NCI-H526 (cell line): Measurements from ENCODE around the gene ANXA11.

Experiments used
- DNase-seq, 2 experiments: peaks; one replicate each; lab custom pipeline; 2025; lab: John Stamatoyannopoulos, UW

The ANXA11 gene

GRCh38 chr10:80187465-80188409 lies 17.6 kb downstream of the ANXA11 start:
- peak; percentile 28 to 53 for DNase-seq

- DNase-seq = no peak
These were observed 18.3 kb downstream of the ANXA11 start for GRCh38 chr10:80187060-80187459.

DNA sequence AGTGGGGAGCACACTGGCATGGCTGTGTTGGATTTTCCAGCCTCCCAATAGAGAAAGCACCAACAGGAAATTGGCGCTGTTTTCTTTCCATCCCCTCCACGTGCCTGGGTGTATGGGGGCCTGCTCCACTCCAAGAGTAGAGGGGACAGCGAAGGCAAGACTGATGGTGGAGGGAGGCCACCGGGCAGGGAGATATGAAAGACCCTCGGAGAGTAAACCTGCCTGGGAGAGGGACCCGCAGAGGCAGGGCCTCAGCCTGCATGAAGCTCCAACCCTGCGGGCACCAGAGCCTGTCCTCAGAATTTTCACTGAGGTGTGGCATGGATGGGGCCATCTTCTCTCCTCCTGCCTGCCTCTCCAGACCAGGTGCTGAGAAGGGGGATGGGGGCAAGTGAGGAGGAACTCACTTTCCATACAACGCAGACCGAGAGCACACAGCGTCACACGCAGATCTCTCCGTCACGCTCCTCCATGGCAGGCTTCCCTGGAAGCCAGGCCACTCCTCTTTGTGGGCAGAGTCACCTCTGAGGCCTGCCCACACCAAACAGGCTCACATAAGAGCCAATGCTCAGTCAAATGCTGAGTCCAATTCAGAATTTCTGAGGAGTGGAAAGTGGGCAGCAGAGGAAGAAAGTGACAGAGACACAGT lies 18.8 kb downstream of the ANXA11 start:
- DNase-seq = peak in 1 of 2 experiments; percentile 35

DNA sequence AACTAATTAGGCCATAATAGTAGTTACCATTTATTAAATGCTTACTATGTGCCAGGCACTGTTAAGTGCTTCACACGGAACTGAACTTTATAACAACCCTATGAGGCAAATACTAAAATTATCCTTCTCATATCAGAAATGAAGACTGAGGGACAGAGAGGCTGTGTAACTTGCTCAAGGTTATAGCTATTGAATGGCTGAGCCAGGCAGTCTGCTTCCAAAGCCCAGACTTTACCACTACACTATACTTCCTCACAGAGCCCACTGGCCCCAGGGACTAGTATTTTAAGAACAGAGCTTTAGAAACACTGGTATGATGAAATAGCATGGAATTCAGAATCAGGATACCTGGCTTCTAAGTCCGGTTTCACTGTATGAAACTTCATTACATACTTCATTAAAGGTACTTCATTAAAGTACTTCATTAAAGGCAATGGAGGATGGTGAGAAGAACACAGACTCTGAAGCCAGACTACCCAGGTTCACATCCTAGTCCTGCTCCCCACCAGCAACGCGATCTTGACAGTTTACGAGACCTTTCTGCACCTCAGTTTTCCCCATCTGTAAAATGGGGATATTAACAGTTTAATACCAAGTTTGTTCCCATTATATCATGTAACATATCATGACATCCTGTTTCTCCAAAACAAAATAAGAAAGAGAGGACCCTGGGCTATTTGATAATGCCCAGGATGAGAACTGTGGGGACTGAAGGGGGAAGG lies 19.6 kb downstream of the ANXA11 start:
- DNase-seq = no peak

DNA sequence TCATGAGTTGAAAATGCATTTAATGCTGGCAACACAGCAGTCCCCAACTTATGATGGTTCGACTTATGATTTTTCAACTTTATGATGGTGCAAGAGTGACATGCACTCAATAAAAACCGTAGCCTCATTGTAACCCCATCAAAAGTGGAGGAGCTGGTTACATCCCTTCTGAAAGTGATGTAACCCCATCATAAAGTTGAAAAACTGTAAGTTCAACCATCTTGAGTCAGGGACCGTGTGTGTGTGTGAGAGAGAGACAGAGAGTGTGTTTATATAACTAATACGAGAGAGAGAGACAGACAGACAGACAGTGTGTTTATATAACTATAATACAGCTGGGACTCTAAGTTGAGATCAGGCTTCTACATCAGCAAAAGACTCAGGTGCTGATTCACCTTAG lies 21.0 kb downstream of the ANXA11 start:
- no peak for DNase-seq

DNA sequence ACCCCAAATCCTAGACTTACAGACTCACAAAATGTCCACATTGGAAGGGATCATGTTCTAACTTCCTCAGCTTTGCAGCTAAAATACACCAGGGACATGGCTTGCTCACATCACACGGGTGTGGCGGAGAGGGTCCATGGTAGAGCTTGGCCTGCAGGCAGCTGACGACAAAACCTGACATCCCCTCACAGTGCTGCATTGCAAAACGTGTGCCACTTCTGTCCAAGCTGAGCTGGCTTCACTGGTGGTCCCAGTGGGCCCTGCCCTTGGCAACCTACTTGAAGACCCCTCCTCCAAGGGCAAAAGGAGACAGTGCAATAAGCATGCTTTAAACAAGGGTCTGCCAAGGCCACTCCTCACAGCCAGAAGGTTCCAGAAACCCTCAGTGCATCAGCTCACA lies 21.9 kb downstream of the ANXA11 start:
- no peak for DNase-seq

- DNase-seq = no peak
These were observed 22.4 kb downstream of the ANXA11 start for GRCh38 chr10:80182986-80183385.

- no peak for DNase-seq
These were observed 27.3 kb downstream of the ANXA11 start for GRCh38 chr10:80177781-80178636.

GRCh38 chr10:80176526-80176925 lies 28.8 kb downstream of the ANXA11 start:
- DNase-seq = no peak

GRCh38 chr10:80174641-80175395 lies 30.5 kb downstream of the ANXA11 start:
- DNase-seq = no peak

DNA sequence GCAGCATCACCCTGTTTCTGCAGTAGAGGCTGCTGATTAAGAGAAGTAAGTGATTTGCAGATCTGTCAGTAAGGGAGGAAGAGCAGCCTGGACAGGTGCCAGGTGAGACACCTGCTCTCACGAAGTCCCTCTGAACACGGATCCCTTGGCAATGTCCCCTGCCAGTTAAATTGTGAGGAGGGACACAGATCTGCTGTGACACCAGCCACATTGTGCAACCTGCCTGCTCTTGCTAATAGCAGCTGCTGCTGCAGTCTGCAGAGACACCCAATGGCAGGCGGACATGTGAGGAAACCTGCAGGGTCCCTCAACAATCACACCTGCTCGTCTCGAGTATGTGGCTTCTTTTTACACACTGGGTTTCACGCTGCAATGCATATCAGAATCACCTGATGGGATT lies 31.9 kb downstream of the ANXA11 start:
- peak in 1 of 2 experiments; percentile 4 for DNase-seq

GRCh38 chr10:80172896-80173295 lies 32.4 kb downstream of the ANXA11 start:
- no peak for DNase-seq

- no peak for DNase-seq
These were observed 34.1 kb downstream of the ANXA11 start for GRCh38 chr10:80171248-80171660.

DNA sequence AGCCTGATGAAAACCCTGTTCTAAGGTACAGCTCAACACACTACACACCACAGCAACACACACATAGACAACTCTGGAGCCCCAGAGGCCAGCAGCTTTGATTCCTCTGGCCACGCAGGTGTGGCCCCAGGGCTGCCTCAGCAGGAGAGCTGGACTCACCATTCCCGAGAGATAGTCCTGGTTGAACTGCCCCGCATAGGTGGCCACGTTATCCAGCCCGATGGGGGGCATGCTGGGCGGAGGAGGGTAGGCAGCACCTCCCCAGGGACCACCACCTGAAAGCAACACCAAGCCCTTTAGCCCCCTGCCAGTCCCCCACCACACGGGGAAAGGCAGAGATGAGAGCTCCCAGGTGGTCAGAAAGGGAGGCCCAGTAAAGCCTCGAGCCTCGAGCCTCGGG lies 34.7 kb downstream of the ANXA11 start:
- no peak for DNase-seq

DNA sequence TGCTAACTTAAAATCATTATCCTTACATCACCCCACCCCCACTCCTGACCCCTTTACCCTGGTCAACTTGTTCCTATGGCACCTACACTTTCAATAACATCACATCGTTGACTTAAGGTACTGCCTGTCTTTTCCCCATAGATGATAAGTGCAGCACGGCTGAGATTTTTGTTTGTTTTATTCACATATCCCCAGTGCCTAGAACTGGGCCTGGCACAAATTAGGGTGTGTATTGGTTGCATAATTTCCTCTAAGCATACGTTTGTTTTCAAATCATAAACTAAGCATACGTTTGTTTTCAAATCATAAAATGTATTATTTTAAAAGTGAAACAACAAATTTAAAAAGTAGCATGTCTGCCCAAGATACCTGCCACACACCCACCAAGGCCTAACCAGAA lies 35.3 kb downstream of the ANXA11 start:
- no peak for DNase-seq

DNA sequence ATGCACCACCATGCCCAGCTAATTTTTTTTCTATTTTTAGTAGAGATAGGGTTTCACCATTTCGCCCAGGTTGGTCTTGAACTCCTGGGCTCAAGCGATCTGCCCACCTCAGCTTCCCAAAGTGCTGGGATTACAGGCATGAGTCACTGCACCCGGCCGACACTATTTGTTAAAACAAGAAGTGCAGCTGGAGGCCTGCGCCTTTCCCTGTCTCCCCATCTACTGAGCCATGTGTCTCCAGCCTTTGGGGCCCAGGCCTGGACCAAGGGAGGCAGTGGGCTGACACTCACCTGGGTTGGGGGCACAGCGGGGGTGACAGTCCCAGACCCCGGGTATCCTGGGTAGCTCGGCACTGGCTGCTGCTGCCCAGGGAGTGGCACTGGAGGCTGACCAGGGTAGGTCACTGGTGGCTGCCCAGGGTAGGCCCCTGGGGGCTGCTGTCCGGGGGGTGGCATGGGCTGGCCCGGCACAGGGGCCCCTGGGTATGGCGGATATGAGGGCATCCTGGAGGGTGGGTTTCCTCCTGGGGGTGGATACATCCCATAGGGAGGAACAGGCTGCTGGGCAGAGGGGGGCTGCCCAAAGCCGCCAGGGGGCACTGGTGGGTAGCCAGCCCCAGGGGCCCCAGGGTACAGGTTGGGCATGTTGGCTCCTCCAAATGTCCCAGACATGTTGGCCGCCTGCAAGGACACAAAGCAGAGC lies 36.5 kb downstream of the ANXA11 start:
- DNase-seq = peak in 1 of 2 experiments; percentile 3

- DNase-seq = no peak
These were observed 37.2 kb downstream of the ANXA11 start for GRCh38 chr10:80168162-80168511.

DNA sequence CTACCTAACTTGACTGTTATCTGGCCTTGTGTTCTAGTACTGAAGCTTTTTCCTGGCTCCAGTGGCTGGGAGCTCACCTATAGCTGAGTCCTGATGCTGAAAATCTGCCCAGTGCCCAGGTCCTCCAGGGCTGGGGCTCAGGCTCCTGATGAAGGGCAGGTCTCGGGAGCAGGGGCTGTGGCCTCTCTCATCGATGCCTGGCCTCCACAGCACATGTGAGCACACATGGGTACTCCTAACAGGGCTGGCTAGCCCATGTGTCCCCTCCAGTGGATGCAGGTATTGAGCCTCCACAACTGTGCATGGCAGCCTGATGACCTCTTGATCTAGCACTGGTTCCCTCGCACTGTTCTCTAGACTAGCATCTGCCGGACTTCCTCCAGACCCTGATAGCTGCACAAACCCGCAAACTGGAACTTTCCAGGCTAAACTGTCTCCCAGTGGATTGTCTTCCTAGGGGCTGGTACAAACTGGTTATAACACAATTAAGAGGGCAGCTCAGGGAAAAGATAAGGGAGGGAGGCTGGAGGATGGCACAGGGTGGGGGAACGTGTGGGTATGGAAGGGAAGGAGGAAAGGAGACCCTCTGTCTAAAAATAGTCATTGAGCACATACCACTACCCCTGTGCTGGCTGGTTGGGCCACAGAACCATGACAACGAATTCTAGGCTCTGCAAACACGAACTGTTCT lies 37.7 kb downstream of the ANXA11 start:
- DNase-seq = no peak

GRCh38 chr10:80166581-80167470 lies 38.5 kb downstream of the ANXA11 start:
- DNase-seq = no peak
